ENCODE results near the gene CCDC18. TPM values are rescaled to one million over a fixed set of nuclear protein-coding genes. Genes with fewer than 3 reads are reported as not detected.
"Not testable (repeated sequence)": the region's sequence is repeated elsewhere in the genome, so short reads cannot be mapped to it uniquely, and the experiment has no call there.

CCDC18 gene
- total and polyA plus RNA-seq, 12 donors = 1.4 to 15.4 (median 4.7) TPM

GRCh38 chr1:93253516-93253915, 73.0 kb downstream of the CCDC18 start:
- H3K27ac ChIP-seq = no peak overlapping the region
- no peak for DNase-seq
- H3K36me3 ChIP-seq (replicated peaks in 1 of 2) = no peaks in the 10 kb centered on the region
- no peaks in the 10 kb centered on the region for H3K27me3 ChIP-seq
- TF ChIP-seq, protein P1, sequence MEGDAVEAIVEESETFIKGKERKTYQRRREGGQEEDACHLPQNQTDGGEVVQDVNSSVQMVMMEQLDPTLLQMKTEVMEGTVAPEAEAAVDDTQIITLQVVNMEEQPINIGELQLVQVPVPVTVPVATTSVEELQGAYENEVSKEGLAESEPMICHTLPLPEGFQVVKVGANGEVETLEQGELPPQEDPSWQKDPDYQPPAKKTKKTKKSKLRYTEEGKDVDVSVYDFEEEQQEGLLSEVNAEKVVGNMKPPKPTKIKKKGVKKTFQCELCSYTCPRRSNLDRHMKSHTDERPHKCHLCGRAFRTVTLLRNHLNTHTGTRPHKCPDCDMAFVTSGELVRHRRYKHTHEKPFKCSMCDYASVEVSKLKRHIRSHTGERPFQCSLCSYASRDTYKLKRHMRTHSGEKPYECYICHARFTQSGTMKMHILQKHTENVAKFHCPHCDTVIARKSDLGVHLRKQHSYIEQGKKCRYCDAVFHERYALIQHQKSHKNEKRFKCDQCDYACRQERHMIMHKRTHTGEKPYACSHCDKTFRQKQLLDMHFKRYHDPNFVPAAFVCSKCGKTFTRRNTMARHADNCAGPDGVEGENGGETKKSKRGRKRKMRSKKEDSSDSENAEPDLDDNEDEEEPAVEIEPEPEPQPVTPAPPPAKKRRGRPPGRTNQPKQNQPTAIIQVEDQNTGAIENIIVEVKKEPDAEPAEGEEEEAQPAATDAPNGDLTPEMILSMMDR (IDR thresholded peaks at IDR 0.05) = no peak
- no peak for TF ChIP-seq POLR2A (IDR thresholded peaks at IDR 0.05)
- 83 to 98% (median 94%) methylated on average over 3 of the region's 3 CpGs for WGBS, 4 donors
- no peaks in the 10 kb centered on the region for H3K4me1 ChIP-seq (replicated peaks in 1 of 2)
- intact Hi-C loops (cut with DNase I) = no loop called here
- H3K9me3 ChIP-seq (replicated peaks in 1 of 3) = no peaks in the 10 kb centered on the region
- no peak overlapping the region for H3K4me3 ChIP-seq

DNA sequence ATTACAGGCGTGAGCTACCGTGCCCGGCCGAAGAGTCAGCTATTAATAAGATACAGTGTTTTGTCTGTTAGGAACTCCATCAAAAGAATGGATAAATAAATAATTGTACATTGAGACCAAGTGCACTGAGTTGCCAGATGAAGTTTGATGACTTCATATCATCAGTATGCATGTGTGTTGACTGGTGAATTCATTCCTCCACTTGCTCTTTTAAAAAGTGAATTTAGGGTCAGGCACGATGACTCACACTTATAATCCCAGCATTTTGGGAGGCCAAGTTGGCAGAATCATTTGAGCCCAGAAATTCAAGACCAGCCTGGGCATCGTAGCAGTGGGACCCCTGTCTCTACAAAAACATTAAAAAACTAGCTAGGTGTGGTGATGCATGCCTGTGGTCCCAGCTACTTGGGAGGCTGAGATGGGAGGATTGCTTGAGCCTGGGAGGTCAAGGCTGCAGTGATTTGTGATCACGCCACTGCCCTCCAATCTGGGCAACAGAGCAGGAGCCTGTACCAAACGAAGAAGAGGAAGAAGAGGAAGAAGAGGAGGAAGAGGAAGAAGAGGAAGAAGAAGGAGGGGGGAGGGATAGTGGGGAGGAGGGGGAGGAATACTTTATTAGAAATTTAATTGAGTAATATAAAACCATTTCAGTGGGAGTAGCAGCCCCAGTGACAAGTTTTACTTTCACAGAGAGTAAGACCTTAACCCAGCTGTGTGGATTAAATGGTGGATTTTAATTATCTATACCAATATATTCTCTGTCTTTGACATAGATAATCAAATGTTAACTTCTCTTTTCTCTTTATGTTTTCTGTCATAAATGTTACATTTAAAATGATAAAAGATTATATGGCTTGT, 74.9 kb downstream of the CCDC18 start:
- intact Hi-C loops (cut with DNase I) = no loop called here
- Histone ChIP-seq H3K9me3 (replicated peaks in 1 of 3) (no peaks in the 10 kb centered on the region), H3K36me3 (replicated peaks in 1 of 2) (no peaks in the 10 kb centered on the region), H3K27ac (no peak overlapping the region), H3K27me3 (no peaks in the 10 kb centered on the region), H3K4me1 (replicated peaks in 1 of 2) (no peaks in the 10 kb centered on the region), H3K4me3 (no peak overlapping the region)
- no peak for TF ChIP-seq POLR2A (IDR thresholded peaks at IDR 0.05)
- TF ChIP-seq, protein P1 (IDR thresholded peaks at IDR 0.05) = no peak
- 89 to 95% (median 93%) methylated on average over 8 of the region's 8 CpGs for WGBS, 4 donors
- DNase-seq = no peak

GRCh38 chr1:93256433-93256832, 75.9 kb downstream of the CCDC18 start:
- Histone ChIP-seq H3K4me1 (replicated peaks in 1 of 2) (no peaks in the 10 kb centered on the region), H3K36me3 (replicated peaks in 1 of 2) (no peaks in the 10 kb centered on the region), H3K27ac (no peak overlapping the region), H3K27me3 (no peaks in the 10 kb centered on the region), H3K4me3 (no peak overlapping the region), H3K9me3 (replicated peaks in 1 of 3) (no peaks in the 10 kb centered on the region)
- TF ChIP-seq POLR2A (IDR thresholded peaks at IDR 0.05) = no peak
- TF ChIP-seq, protein P1 (IDR thresholded peaks at IDR 0.05) = no peak
- DNase-seq = no peak
- intact Hi-C loops (cut with DNase I) = no loop called here
- WGBS, 4 donors = 96 to 98% (median 97%) methylated on average over 2 of the region's 2 CpGs

- Histone ChIP-seq H3K4me3 (no peak overlapping the region), H3K27ac (no peak overlapping the region), H3K9me3 (replicated peaks in 1 of 3) (no peaks in the 10 kb centered on the region), H3K27me3 (no peaks in the 10 kb centered on the region), H3K4me1 (replicated peaks in 1 of 2) (no peaks in the 10 kb centered on the region), H3K36me3 (replicated peaks in 1 of 2) (no peaks in the 10 kb centered on the region)
- TF ChIP-seq, protein P1 (IDR thresholded peaks at IDR 0.05) = no peak
- TF ChIP-seq POLR2A (IDR thresholded peaks at IDR 0.05) = no peak
- no peak for DNase-seq
- intact Hi-C loops (cut with DNase I) = no loop called here
These were observed 77.4 kb downstream of the CCDC18 start for GRCh38 chr1:93257889-93258288.

GRCh38 chr1:93260726-93261125, 80.2 kb downstream of the CCDC18 start:
- H3K4me1 ChIP-seq (replicated peaks in 1 of 2); H3K27ac ChIP-seq; H3K27me3 ChIP-seq; intact Hi-C loops (cut with DNase I); H3K36me3 ChIP-seq (replicated peaks in 1 of 2); H3K4me3 ChIP-seq; DNase-seq; H3K9me3 ChIP-seq (replicated peaks in 1 of 3): not testable (repeated sequence)
- WGBS, 4 donors = 95 to 99% (median 96%) methylated on average over 3 of the region's 3 CpGs

Measured in adrenal gland (tissue), 12 donors.